Measurements from ENCODE around the gene TP53.

The TP53 gene

DNA sequence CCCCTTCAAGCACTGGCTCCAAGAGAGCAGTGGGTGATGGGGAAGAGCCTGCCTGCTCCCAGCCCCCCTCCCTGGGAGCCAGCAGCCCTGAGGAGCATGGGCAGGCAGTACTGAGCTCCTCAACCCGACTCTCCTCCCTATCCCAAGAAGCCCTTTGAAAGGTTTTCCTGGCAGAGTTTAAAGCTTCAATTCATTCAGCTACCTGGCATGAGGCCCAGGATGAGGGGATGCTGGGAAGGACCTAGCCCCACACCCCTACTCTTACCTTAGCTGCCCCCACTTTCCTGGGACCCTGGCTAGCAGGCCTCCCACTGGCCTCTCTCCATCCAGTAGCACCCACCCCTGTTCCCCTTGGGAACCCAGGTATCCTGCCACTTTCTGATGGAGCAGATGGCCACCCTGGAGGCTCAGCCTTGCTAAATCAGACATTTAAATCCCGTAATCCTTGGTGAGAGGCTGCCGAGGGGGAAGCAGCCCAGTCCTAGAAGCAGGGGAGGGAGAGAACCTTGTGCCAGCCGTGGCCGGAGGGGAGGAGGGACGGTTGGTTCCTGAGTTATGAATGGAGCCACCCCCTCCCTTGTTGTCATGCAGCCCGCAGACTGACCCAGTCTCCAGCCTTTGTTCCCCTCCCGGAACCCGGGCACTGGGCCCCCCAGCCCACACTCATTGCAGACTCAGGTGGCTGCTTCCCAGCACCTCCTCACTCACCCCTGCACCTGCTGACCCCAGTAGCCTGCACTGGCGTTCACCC is 19.5 kb downstream of the TP53 start:
- Histone ChIP-seq H3K27me3 (ENCODE audit: low read depth, low read length) (no peaks in the 10 kb centered on the region), H3K36me3 (ENCODE audit: control insufficient read depth in 1 of 2, insufficient read depth in 2 of 2, low read length in 2 of 2) (peaks cover 17 to 42% of the 10 kb centered on the region in 2 donors), H3K27ac (ENCODE audit: low read length) (no peak overlapping the region), H3K9me3 (ENCODE audit: control insufficient read depth in 1 of 2, low read length in 2 of 2) (no peaks in the 10 kb centered on the region), H3K4me1 (ENCODE audit: control insufficient read depth in 1 of 2, insufficient read depth in 2 of 2, low read length in 2 of 2) (no peaks in the 10 kb centered on the region), H3K4me3 (ENCODE audit: low read depth in 1 of 2, low read length in 2 of 2) (no peak overlapping the region)

DNA sequence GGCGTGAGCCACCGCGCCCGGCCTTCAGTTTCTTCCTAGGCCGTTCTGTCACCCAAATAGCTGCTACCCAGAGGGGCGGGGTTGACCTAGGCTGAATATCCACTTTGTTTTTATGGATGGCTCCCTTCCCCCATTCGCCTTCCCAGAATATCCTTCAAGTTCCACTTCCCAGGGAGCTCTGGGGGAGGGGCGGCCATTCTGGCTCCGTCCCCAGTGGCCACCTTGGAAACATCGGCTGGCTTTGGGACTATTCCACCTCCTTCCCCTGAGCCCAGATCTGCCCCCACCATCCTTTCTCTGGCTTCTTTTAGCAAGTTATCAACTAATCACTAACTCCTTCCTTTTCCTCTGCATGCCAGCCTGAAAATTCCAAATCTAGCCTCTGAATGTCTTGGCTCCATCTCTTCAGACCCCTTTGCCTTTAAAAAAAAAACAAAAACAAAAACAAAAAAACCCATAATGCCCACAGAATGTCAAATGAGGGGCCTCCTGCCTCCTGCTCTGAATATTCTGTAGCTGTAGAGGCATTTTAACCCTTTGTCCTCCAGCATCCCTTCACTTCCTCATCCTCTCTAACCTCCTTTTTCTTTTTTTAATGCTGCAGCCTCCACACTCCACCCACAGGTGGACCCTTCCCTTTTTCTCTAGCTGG is 30.2 kb downstream of the TP53 start:
- H3K27ac ChIP-seq (ENCODE audit: low read length): no peak overlapping the region
- peaks cover 14% of the 10 kb centered on the region for H3K27me3 ChIP-seq (ENCODE audit: low read depth, low read length)
- no peaks in the 10 kb centered on the region for H3K36me3 ChIP-seq (ENCODE audit: control insufficient read depth in 1 of 2, insufficient read depth in 2 of 2, low read length in 2 of 2)
- H3K4me3 ChIP-seq (ENCODE audit: low read depth in 1 of 2, low read length in 2 of 2): no peak overlapping the region
- H3K4me1 ChIP-seq (ENCODE audit: control insufficient read depth in 1 of 2, insufficient read depth in 2 of 2, low read length in 2 of 2): peaks cover 0 to 10% of the 10 kb centered on the region in 2 donors
- no peaks in the 10 kb centered on the region for H3K9me3 ChIP-seq (ENCODE audit: control insufficient read depth in 1 of 2, low read length in 2 of 2)

DNA sequence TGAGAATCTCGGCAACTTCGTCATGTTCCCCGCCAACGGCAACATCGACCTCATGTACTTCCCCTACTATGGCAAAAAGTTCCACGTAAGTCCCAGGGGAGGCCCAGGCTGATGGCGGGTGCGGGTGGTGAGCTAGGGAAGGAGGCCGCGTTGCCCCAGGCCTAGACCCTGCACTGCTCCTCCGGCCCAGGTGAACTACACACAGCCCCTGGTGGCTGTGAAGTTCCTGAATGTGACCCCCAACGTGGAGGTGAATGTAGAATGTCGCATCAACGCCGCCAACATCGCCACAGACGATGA is 31.8 kb downstream of the TP53 start:
- Histone ChIP-seq H3K36me3 (ENCODE audit: control insufficient read depth in 1 of 2, insufficient read depth in 2 of 2, low read length in 2 of 2) (no peaks in the 10 kb centered on the region), H3K27ac (ENCODE audit: low read length) (no peak overlapping the region)

DNA sequence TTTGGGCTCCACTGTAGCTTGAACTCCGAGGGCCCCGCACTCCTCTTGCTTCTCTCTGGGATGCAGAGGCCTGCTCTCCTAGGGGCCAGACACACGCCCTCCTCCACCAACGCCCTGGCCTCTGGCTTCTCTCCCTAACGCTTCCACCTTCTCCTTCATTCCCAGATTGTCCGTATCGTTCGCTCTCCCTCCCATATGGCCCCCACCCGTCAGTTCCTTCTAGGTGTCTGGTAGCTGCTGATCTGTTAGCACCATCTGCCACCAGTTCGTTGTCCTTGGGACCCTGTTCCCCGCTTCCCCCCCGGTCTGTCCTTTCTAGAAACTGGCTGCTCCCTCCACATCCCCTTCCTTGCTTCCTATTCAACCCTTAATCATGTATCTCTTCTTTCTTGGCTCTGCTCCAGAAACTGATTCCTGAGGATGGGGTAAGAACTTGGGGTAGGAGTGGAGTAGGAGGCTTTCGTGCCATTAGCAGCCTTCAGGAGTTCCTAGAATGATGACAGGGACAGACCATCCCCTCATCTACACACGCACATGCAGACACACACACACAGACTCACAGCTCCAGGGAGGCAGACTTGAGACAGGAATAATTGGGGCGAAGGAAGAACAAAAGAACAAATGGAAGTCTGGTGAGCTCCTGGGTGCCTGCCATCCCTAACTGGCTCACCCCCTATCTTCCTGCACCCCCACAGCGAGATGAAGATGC is 32.3 kb downstream of the TP53 start:
- Histone ChIP-seq H3K9me3 (ENCODE audit: control insufficient read depth in 1 of 2, low read length in 2 of 2) (no peaks in the 10 kb centered on the region), H3K4me1 (ENCODE audit: control insufficient read depth in 1 of 2, insufficient read depth in 2 of 2, low read length in 2 of 2) (peaks cover 0 to 27% of the 10 kb centered on the region in 2 donors), H3K27ac (ENCODE audit: low read length) (no peak overlapping the region), H3K27me3 (ENCODE audit: low read depth, low read length) (peaks cover 27% of the 10 kb centered on the region), H3K4me3 (ENCODE audit: low read depth in 1 of 2, low read length in 2 of 2) (no peak overlapping the region), H3K36me3 (ENCODE audit: control insufficient read depth in 1 of 2, insufficient read depth in 2 of 2, low read length in 2 of 2) (no peaks in the 10 kb centered on the region)

More for the DNA sequence above, 31.8 kb downstream of the TP53 start:
- Histone ChIP-seq H3K9me3 (ENCODE audit: control insufficient read depth in 1 of 2, low read length in 2 of 2) (no peaks in the 10 kb centered on the region), H3K4me1 (ENCODE audit: control insufficient read depth in 1 of 2, insufficient read depth in 2 of 2, low read length in 2 of 2) (peaks cover 0 to 22% of the 10 kb centered on the region in 2 donors), H3K27me3 (ENCODE audit: low read depth, low read length) (peaks cover 24% of the 10 kb centered on the region), H3K4me3 (ENCODE audit: low read depth in 1 of 2, low read length in 2 of 2) (no peak overlapping the region)

DNA sequence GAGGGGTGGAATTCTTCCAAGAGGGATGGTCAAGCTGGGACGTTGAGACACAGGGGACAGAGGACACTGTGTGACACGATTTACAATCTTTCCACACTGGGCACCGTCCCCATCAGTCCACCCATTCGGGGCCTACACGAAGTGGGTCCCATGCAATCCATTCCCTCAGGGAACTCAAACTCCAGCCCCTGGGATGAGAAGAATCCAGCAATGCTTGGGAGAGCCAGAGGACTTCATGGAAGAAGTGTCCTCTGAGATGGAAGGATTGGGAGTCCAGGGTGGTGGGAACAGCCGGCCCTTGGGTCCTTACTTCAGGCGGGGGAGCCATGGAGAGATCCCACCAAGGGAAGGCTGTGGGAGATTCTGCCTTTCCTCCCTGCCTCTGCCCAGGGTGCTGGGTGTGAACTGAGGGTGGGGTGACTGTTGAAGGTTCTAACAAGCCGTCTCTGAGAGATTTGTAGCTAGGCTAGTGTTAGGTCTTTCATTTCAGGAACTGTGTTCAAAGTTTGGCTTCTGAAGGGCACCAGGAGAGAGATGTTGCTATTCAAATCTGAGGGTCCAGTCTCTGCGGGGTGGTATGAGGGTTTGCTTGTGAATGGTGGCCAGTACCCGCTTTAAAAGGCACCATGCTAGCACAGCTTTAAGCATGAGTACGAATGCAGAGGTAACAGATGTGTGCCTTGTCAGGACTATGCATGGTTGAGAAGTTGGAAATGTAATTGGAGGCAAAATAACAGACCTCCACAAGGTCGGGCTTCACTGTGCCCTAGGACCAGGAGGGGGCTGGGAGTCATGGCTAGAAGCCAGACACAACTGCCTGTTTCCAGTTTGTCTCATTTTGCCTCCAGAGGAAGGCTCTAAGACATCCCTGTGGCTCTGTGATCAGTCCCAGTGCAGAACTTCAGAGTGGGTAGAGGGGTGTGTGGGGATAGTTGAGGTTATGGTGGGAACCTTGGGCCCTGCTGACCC is 34.6 kb downstream of the TP53 start:
- Histone ChIP-seq H3K27ac (ENCODE audit: low read length) (no peak overlapping the region), H3K36me3 (ENCODE audit: control insufficient read depth in 1 of 2, insufficient read depth in 2 of 2, low read length in 2 of 2) (no peaks in the 10 kb centered on the region), H3K27me3 (ENCODE audit: low read depth, low read length) (peaks cover 29% of the 10 kb centered on the region), H3K9me3 (ENCODE audit: control insufficient read depth in 1 of 2, low read length in 2 of 2) (no peaks in the 10 kb centered on the region), H3K4me3 (ENCODE audit: low read depth in 1 of 2, low read length in 2 of 2) (peak overlapping the region in 1 of 2 donors; percentile 77), H3K4me1 (ENCODE audit: control insufficient read depth in 1 of 2, insufficient read depth in 2 of 2, low read length in 2 of 2) (peaks cover 0 to 29% of the 10 kb centered on the region in 2 donors)

DNA sequence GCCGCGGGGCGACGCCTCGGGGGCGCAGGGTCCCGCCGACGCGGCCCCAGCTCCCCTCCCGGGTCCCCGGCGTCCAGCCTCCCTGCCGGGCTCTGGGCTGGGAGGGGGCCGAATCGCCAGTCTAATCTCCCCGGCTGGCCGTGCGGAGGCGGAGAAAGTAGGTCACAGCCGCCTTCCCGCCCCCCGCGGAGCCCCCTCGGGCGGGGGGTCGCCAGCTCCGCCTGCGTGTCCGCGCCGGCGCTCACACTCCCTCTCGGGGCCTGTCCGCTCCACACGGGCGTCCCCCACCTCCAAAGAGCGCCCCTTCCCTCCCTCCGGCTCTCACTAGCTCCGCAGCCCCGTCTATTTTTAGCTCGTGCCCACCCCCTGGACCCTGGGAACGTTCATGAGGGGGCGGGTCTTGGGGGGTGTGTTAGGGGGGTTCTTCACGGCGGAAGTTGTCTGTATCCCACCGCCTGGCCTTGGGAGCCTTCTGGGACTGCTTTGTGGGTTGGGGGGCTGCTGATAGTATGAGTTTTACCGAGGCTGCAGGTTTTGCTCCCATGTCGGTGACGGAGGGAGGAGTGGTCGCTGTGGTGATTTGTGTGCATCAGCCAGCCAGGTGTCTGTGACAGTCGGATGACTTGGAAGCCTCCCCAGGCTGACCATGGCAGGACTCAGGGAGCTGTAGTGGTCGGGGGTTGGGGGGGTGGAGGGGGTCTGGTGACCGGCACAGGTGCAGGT is 35.5 kb downstream of the TP53 start:
- Histone ChIP-seq H3K36me3 (ENCODE audit: control insufficient read depth in 1 of 2, insufficient read depth in 2 of 2, low read length in 2 of 2) (no peaks in the 10 kb centered on the region), H3K27ac (ENCODE audit: low read length) (no peak overlapping the region), H3K9me3 (ENCODE audit: control insufficient read depth in 1 of 2, low read length in 2 of 2) (no peaks in the 10 kb centered on the region), H3K4me1 (ENCODE audit: control insufficient read depth in 1 of 2, insufficient read depth in 2 of 2, low read length in 2 of 2) (peaks cover 0 to 22% of the 10 kb centered on the region in 2 donors), H3K4me3 (ENCODE audit: low read depth in 1 of 2, low read length in 2 of 2) (peak overlapping the region; percentile 48 to 77), H3K27me3 (ENCODE audit: low read depth, low read length) (peaks cover 29% of the 10 kb centered on the region)

DNA sequence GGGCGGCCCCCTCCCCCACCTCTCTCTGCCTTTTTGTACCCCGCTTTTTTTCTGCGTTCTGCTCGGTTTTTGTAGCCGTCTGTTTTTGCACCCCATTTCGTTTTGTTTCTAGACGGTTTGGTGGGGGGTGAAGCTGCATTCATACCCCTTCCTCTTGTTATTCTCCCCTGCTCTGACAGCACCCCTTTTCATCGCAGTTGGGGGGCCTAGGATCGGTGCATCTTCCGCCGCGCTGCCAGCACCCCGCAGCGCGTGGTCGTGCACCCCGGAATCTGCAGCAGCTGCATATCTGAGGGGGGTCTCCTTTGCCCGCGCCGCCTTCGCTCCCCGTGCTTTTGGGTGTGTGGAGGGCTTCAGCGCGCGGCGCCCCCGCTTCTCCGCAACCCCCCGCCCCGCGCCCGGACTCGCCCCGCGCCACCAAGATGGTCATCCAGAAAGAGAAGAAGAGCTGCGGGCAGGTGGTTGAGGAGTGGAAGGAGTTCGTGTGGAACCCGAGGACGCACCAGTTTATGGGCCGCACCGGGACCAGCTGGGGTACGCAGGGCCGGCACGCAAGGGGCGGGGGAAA is 36.1 kb downstream of the TP53 start:
- Histone ChIP-seq H3K27ac (ENCODE audit: low read length) (no peak overlapping the region), H3K27me3 (ENCODE audit: low read depth, low read length) (peaks cover 29% of the 10 kb centered on the region), H3K36me3 (ENCODE audit: control insufficient read depth in 1 of 2, insufficient read depth in 2 of 2, low read length in 2 of 2) (no peaks in the 10 kb centered on the region), H3K4me1 (ENCODE audit: control insufficient read depth in 1 of 2, insufficient read depth in 2 of 2, low read length in 2 of 2) (peaks cover 0 to 19% of the 10 kb centered on the region in 2 donors), H3K4me3 (ENCODE audit: low read depth in 1 of 2, low read length in 2 of 2) (peak overlapping the region; percentile 48 to 77), H3K9me3 (ENCODE audit: control insufficient read depth in 1 of 2, low read length in 2 of 2) (no peaks in the 10 kb centered on the region)

DNA sequence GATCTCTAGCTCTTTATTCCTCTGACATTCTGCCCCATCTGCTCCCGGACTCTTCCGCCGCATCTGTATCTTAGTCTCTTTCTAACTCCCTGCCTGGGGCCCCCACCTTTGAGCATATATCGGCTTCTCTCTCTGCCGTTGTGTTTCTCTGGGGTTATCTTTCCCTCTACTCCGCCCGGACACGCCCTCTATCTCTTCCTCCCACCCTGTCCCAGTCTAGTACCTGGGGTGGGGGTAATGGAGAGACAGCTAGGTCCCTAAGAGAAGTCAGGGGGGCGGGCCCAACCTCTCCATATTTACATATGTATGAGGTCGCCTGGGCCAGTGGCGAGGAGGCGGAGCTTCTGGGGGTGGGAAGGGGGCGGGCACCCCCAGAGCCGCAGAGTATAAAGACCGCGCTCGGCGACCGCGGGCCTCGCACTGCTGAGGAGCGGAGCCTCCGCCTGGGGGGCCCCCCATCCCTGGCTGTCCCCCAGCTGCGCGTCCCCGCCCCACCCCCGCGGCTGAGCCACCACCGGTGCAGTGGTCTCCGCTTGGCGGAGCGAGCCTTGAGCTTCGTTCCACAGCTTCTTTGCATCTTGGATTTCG is 36.7 kb downstream of the TP53 start, which contains the start of gene ATP1B2:
ATP1B2 (plus strand) TSS at position 418 of the 588 bp plus-strand sequence. CDS start 593 bp downstream, outside the sequence.
- peaks cover 29% of the 10 kb centered on the region for H3K27me3 ChIP-seq (ENCODE audit: low read depth, low read length)
- H3K4me3 ChIP-seq (ENCODE audit: low read depth in 1 of 2, low read length in 2 of 2): peak within 1 kb of the TSS; percentile 48 to 77
- H3K9me3 ChIP-seq (ENCODE audit: control insufficient read depth in 1 of 2, low read length in 2 of 2): no peaks in the 10 kb centered on the region
- H3K36me3 ChIP-seq (ENCODE audit: control insufficient read depth in 1 of 2, insufficient read depth in 2 of 2, low read length in 2 of 2): no peaks in the 10 kb centered on the region
- H3K4me1 ChIP-seq (ENCODE audit: control insufficient read depth in 1 of 2, insufficient read depth in 2 of 2, low read length in 2 of 2): peaks cover 0 to 19% of the 10 kb centered on the region in 2 donors
- H3K27ac ChIP-seq (ENCODE audit: low read length): no peak within 1 kb of the TSS

DNA sequence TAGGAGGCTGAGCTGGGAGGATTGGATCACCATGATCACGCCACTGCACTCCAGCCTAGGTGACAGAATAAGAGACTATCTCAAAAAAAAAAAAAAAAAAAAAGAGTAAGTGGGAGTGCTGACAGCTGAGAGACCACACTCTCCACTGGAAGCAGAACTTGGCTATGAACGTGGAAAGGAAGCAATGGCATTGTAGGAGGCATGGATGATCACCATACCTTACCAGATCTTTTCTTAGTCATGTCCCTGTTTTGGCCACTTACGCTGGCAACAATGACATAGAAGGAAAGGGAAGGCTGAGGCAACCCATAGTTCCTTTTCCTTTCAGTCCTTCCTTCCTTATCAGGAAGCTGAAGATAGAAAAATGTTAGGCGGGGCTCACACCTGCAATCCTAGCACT is 40.3 kb downstream of the TP53 start:
- Histone ChIP-seq H3K27ac (ENCODE audit: low read length) (no peak overlapping the region), H3K9me3 (ENCODE audit: control insufficient read depth in 1 of 2, low read length in 2 of 2) (no peaks in the 10 kb centered on the region), H3K4me1 (ENCODE audit: control insufficient read depth in 1 of 2, insufficient read depth in 2 of 2, low read length in 2 of 2) (peaks cover 0 to 19% of the 10 kb centered on the region in 2 donors), H3K27me3 (ENCODE audit: low read depth, low read length) (peaks cover 15% of the 10 kb centered on the region), H3K4me3 (ENCODE audit: low read depth in 1 of 2, low read length in 2 of 2) (no peak overlapping the region), H3K36me3 (ENCODE audit: control insufficient read depth in 1 of 2, insufficient read depth in 2 of 2, low read length in 2 of 2) (no peaks in the 10 kb centered on the region)

DNA sequence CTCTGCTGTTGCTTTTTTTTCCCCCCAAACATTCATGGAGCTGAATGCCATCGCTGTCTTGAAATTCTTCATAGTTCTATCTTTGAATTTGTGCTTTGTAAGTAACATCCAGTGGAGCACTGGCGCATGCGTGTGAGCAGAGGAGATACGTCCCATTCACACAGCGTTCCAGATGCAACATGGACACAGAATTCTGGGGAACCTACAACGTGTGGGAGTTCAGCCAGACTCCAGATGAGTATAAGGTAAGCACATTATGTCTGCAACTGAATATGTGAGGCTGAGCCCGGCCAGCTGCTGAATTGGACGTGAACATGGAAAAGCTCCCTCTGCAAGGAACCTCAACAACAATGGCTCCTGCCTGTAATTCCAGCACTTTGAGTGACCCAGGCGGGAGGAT is 40.8 kb downstream of the TP53 start:
- H3K4me3 ChIP-seq (ENCODE audit: low read depth in 1 of 2, low read length in 2 of 2): no peak overlapping the region
- H3K27me3 ChIP-seq (ENCODE audit: low read depth, low read length): peaks cover 11% of the 10 kb centered on the region
- no peaks in the 10 kb centered on the region for H3K9me3 ChIP-seq (ENCODE audit: control insufficient read depth in 1 of 2, low read length in 2 of 2)
- H3K27ac ChIP-seq (ENCODE audit: low read length): no peak overlapping the region
- peaks cover 0 to 16% of the 10 kb centered on the region in 2 donors for H3K4me1 ChIP-seq (ENCODE audit: control insufficient read depth in 1 of 2, insufficient read depth in 2 of 2, low read length in 2 of 2)
- H3K36me3 ChIP-seq (ENCODE audit: control insufficient read depth in 1 of 2, insufficient read depth in 2 of 2, low read length in 2 of 2): no peaks in the 10 kb centered on the region

All from muscle layer of duodenum (tissue), 2 donors.